Inflammatory macrophage (primary cell): ENCODE measurements around the gene RHOH.
"Not testable (repeated sequence)": the region's sequence is repeated elsewhere in the genome, so short reads cannot be mapped to it uniquely, and the experiment has no call there.

Experiments used
- DNase-seq, 2 donors: peaks; one replicate each; pipeline ENCODE4 v3.0.0-alpha.2; 2020 to 2022
- total RNA-seq, 18 experiments: gene quantifications; one replicate each; lab custom pipeline; 2026; ENCODE audit warnings: mixed read lengths in 6 of 18, inconsistent platforms in 2 of 18; lab: John Stamatoyannopoulos, UW

The RHOH gene, protein sequence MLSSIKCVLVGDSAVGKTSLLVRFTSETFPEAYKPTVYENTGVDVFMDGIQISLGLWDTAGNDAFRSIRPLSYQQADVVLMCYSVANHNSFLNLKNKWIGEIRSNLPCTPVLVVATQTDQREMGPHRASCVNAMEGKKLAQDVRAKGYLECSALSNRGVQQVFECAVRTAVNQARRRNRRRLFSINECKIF
- 0 to 11.7 (median 0.80) reads per million in 18 experiments for total RNA-seq

DNA sequence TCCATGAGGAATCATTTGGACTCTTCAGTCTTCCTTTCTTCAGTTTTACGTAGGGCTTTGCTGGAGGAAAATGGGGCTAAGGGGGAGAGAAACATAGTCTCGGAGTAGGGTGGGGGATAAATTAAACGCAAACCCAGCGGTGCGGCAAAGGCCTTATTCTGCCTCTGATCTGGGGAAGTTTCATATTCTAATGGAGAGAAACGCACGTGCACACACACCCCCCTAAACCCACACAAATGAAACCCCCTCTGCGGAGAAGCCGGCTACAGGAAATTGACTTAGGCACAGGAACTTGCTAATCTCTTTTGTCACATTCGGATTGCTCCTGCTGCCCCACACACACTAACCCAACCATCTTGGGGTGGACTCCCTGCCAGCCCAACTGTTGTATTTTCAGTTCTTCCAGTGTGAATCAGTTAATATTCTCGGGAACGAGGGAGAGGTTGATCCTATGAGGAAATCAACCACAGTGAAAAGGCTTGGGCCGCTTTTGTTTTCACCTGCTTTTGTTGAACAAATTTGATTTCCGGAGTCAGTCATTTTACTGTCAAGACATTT lies at the start of gene RHOH:
Gene RHOH (plus strand): TSS at position 308 of the 558 bp plus-strand sequence. CDS start 46,356 bp downstream, outside the sequence.
- DNase-seq: peak in 1 of 2 donors; percentile 20

DNA sequence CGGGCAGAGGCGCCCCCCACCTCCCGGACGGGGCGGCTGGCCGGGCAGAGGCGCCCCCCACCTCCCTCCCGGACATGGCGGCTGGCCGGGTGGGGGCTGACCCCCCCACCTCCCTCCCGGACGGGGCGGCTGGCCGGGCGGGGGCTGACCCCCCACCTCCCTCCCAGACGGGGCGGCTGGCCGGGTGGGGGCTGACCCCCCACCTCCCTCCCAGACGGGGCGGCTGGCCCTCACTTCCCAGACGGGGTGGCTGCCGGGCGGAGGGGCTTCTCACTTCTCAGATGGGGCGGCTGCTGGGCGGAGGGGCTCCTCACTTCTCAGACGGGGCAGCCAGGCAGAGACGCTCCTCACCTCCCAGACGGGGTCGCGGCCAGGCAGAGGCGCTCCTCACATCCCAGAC lies 49.3 kb upstream of the RHOH start:
- DNase-seq: not testable (repeated sequence)

DNA sequence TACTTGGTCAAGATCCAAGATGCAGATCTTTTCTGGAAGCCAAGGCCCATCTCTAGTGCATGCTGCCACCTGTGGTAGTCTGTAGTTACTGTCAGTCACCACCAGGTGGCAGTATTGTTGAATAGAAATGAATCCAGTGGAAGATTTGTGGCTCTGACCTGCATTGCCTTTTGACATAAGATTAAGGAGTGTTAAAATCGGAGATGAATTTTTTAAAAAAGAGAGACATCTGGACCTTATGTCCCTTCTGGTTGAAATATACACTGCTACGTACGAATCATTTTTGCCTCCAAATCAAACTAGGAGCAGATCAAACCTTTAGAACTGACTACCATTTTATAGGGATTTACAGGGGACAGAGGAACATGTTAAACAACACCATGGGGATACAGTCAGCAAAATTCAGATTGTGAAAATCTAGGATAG lies 46.9 kb upstream of the RHOH start:
- DNase-seq: peak; percentile 76 to 83

DNA sequence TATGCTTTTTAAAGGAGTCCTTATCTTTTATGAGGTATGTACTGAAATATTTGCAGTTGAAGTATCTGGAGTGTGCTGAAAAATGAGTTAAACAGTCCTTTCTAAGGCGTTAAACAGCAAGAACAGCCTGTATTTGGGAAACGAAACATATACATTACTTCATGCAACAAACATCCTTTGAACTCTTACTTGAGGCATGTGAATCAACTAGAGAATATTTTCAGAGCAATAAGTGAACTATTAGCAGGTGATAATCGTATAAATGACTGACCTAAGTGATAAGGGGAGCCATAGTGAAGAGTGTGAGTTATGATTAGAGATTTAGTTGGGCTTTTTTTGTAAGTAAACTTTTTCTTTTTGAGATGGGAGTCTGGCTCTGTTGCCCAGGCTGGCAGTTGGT lies 45.9 kb upstream of the RHOH start:
- no peak for DNase-seq

DNA sequence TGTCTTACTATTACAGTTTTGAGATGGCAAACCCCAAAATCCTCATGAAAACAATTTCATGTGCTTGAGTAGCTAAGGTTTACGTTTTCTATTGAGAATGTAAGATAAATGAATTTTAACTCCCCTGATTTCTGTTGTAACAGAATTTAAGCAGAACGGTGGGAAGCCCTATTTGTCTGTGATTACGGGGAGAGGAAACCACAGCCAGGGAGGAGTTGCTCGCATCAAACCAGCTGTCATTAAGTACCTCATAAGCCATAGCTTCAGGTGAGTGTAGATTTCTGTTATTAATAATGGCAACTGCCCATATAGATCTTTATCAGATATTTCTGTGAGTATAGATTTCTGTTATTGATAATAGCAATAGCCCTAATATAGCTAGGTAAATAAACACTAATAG lies 44.2 kb upstream of the RHOH start:
- no peak for DNase-seq

DNA sequence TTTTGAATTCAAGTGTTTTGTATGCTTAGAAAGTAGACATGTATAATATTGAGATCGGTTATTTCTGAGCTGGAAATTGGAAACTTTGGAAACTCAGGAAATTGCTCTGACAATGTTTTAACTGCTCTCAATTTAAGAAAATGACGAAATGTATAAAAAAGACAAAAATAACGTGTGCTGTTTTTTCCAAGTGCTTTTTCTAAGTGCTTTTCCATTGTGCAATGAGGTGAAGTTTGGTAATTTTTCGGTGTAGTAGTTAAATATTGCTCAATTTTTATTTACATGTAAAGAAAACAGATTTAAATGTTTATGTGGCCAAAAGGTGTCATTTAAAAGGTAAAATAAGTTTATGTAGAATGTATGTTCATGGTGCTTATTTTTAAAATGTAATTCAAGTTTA lies 39.4 kb upstream of the RHOH start:
- DNase-seq: peak in 1 of 2 donors; percentile 59

DNA sequence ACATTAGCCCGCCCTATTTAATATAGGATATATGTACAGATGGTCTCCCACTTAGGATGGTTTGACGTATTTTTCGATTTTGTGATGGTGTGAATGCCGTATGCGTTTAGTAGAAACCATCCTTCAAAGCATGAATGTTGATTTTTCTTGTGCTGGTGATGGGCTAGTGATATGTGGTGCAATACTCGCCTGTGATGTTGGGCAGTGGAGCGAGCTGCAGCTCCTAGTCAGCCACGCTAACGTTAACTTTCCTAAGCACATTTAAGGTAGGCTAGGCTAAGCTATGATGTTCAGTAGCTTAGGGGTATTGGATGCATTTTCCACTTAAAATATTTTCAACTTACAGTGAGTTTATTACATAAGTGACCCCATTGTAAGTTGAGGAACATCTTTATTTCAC lies 36.6 kb upstream of the RHOH start:
- DNase-seq: no peak

DNA sequence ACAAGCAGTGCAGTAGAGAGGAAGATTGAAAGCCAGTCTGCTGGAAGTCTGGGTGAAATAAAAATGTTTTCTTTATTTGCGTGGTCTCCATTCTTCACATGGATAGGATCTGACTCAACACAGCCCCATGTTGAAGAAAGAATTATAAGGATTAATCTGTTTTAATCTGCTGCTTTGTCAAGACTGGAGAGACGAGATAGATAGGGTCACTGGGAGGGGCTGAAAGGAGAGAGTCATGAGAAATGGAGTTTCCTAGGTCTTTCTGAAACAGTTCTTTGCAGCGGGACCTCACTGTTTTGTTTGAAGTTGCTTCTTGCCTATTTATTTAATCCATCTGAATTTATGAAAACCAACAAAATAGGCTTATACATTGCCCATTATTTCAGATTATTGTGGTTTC lies 32.4 kb upstream of the RHOH start:
- DNase-seq: no peak

DNA sequence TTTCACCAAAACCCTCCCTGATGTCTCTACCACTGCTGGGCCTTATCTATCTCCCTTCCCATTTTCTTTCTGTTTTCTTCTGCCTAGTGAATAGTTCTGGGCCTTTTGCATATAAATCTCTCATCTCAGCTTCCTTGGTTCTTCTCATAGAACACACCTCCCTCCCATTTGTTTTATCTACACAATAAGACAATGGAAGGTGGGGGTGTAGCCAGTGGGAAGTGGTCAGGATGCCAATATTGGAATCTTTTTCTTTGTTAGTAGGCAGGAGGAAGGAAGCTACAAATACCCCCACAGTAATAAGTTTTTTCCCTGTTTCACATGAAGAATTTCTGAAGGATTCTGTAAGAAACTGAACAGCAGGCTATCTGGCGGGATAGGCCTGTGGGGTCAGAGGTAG lies 30.9 kb upstream of the RHOH start:
- DNase-seq: no peak

DNA sequence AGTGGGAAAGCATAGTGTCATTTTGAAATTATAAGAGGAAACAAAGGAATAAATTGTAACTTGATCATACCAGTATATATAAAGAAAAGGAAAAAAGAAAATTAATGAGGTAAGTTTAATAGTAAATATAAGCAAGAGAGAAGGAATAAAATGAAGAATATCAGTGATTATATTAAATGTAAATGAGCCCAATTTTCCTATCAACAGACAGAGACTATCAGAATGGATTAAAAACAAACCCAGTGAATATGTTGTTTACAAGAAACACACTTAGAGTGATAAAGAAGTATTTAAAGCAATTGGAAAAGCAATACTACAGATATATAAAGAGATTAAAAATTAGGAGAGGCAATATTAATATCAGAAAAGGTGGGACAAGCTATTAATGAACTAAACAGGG lies 28.8 kb upstream of the RHOH start:
- no peak for DNase-seq

DNA sequence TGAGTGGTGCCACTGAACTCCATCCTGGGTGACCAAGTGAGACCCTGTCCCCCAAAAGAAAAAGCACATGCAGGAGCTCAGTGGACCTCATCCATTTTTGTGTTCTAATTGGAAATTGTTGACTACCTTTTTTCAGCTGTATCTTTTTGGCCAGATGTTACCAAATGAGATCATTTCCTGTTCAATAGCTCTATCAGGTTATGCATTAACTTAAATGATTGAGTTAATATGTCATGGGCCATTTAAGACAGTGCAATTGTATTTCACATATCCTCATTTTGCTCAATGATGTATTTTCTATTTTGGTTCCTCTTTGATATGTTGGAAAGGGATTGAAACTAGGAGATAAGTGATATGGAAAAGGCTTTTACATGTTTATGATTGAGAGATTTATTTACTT lies 26.2 kb upstream of the RHOH start:
- DNase-seq: no peak

DNA sequence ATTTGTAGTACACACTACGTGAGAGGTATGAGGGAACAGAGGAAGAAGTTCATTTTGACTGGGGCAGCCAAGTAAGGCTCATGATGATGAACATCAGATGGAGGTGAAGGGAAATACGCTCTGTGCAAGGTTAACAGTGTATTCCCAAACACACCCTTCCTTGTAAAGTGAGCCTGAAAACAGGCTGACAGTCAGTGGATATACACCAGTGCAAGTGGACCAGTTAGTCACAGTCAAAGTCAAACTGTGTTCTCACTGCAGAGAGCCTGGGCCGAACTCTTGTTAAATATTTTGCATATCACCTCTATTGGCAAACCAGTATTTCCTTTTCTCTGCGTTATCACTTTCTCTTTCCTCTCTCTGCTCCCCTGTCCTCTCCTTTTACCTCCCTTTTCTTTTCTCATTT lies 23.4 kb upstream of the RHOH start:
- DNase-seq: no peak

DNA sequence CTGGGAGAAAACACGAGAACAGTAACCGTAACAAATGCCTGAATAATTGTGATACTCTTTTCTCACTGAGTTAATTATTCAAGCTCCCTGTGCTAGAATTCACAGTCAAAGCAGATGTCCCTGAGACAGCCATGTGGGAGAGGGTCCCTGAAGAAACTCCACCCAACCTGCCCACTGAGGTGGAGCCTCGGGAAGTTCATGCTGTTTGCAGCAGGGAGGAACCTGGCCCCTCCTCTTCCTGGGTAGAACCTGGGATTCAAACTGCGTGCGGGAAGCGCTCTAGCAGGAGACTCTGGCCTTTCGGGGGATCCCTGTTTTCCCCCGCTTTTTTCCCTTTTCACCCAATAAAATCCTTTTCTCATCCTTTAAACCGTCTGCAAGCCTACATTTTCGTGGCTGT lies 20.2 kb upstream of the RHOH start:
- no peak for DNase-seq

DNA sequence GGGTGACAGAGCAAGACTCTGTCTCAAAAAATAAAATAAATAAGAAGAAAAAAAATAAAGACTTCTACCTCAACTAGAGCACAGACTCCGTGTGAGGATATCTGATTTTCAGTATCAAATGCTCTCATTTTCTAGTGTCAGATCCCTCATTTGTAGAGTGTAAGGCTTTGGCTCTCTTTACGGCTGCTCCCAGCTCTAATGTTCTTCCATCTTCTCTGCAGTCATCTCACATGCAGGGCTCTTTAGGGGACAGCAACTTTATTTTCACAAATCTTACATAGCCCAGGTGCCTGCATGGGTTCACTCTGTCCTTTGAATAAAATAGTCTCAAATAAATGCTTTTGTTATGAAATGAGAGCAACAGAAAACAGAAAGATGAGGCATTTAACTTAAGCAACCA lies 19.2 kb upstream of the RHOH start:
- DNase-seq: no peak

DNA sequence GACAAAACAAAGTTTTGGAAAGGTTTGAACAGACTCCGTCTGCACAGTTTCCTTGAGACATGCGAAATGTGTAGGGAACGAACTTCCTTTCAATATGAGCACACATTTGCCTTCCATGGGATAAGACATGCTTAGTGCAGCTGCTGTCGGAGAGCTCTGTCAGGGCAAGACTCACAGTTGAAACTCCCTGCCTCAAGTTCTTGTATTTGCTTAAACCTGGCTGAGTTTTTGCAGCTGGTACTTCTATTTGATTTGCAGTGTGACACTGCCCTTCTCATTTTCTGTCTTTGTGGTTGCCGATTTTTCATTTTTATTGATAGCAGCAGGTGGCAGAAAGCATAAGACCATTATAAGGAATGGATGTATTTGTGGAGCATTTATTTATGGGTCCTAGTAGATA lies 18.2 kb upstream of the RHOH start:
- no peak for DNase-seq

DNA sequence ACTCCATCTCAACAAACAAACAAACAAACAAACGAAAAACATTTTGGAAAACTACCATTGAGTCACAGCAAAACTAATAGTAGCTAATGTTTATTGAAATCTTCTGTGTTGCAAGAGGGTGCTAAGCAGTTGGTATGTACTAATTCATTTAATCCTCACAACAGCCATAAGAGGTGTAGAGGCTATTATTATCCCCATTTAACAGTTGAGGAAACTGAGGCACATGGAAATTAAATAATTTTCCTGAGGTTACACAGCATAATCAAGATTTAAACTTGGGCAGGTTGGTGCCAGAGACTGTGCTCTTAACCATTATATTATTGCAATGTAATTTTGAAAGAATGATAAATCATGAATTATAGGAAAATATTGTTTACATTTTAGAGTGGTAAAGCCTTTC lies 17.5 kb upstream of the RHOH start:
- no peak for DNase-seq

DNA sequence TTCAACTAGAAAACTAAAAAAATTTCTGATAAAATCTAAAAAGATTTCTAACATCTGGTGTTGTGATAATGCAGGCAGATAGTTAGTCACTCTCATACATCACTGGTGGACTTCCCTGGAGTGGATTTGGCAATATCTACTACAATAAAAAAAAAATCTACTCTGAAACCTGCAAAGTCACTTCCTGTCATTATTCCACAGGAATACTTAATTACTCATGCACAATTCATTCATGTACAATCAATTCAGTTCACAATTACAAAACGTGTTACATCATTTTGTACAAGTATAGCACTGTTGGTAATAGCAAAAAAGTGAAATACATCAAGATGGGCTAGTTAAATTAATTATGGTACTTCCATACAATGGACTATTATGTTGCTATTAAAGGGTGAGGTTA lies 16.5 kb upstream of the RHOH start:
- DNase-seq: peak; percentile 37 to 70

DNA sequence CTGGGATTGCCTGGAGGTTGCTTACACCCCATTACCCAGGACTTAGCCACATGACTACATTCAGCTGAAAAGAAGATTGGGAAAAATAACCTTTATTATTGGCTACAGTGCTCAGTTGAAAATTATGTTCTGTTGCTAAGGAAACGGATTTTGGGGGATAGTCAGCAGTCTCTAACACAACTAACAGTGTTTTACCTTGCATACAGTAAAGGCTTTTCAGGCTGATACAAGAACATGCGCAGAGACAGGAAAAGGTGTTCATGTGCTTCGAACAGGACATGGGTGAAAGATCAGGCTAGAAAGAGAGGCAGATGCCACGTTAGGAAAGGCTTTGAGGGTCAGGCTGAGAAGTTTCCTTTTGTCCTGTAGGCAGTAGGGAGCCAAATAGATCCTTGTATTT lies 14.8 kb upstream of the RHOH start:
- DNase-seq: no peak

DNA sequence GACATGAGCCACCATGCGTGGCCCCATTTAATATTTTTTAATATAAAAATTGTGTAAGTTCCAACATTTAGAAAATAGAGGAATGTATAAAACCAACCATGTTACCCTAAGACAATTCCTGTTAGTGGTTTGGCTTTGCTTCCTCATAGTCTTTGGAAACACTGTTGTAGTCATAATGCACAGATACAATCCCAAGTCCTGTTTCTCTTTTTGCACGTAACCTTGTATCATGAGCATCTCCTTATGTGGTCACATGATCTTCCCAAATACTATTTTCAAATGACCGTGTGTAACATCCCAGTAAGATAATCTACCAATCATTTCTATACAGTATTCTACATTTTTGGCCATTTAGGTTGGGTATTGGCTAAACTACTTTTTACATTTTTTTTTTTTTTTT lies 13.9 kb upstream of the RHOH start:
- peak; percentile 66 to 67 for DNase-seq

DNA sequence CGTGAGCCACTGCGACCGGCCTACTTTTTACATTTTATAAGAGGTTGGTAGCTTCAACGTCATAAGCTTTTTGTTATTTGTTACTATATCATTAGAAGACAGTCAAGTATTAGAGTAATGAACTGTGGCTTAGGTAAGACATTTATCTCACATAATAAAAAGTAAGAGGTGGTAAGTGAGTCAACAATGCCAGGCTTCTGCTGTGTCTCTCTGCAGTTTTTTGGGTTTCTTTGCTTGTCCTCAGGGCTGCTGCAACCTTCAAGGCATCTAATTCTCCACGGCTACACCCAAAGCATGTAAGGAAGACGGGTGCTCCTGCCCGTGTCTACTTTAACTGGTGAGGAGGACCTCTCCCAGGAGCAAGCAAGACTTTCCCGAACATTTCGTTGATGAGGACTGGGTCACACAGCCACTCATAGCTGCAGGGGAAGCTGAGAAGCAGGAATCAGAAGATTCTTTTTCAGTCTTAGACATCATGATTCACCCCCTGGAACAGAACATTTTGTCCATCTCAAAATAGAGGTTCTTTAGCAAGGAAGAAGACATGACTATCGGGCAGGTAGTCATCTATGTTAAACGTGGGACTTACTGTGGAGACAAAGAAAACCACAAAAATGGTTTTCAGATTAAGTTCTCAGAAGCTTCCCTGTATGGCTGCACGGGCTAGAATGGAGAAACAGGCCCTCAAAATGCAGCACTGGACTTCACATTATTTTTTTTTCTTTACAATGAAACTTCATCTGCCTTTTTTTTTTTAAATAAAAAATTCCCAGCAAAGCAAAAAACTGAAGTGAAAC lies 13.0 kb upstream of the RHOH start:
- DNase-seq: peak in 1 of 2 donors; percentile 21

DNA sequence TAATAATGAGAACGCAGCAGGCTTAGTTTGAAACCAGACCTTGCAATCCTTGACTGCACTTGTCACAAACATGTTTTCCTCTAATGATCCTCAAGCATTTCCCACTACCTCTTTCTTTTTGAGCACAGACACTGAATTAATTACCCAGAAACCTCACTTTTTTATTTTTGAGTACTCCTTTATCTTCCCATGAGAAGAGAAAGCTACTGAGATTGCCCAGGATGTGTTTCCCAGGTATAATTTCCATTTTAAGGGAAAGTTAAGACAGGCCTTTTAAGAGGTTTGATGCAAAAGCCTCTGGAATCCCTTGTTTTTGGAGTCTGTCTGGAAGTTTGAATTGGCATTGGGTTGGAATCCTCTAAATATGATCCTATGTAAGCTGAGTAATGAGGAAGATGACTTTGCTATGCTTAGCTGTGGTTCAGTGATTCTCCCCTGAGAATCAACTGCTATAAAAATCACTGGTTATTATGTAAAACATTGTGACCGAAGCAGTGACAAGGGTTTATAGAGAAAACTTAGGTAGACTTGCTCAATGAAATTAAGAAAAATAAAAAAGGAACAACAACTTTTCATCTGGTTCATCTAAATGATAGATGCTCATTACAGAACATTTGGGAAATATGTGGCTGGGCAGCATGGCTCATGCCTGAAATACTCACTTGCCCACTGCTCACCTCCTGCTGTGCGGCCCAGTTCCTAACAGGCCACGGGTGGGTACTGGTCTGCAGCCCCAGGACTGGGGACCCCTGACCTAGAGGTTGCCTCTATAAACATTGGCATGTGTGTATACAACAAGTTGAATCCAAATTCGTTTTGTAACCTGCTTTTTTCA lies 10.8 kb upstream of the RHOH start:
- DNase-seq: no peak

DNA sequence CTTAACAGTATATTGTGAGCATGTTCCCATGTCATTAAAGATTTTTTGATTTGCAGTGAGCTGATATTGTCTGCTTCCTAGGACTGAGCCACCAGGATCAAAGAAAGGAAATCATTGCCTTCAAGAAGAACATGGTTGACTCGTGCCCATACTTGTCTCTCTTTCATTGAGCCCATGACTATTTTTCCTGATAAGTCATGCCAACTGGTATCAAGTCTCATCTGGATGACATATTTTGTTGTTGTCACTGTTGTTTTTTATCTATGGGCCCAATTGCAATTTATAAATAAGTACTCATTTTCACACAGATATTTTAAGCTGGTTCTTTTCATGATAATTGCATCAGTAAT lies 10.2 kb upstream of the RHOH start:
- DNase-seq: no peak

DNA sequence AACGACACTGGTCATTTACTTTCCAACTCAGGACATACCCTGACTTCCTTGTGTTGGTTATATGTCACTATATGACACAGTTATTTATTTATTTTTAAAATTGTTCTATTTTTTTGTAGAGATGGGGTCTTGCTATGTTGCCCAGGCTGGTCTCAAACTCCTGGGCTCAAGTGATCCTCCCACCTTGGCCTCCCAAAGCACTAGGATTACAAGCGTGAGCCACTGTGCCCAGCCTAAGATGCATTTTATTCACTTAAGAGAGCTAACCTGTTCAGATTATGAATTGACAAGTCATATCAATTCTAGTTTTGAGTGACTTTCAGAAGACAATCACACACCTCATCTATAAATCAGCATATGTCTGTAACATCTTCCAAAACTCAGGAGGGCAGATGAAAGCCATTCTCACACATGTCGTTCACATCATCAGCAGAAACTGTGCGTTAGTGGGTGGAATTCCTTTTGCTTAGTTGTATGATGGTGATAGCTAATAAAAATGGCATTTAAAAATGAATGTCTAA lies 9.4 kb upstream of the RHOH start:
- DNase-seq: no peak
